Tibial nerve (tissue), 4 donors: ENCODE data around the gene NRG4.
"Not testable (repeated sequence)": the region's sequence is repeated elsewhere in the genome, so short reads cannot be mapped to it uniquely, and the experiment has no call there.

ENCODE experiments used
- EP300 ChIP-seq, 2 donors: sonication (generic); formaldehyde crosslinking; IDR thresholded peaks; one replicate each; pipeline ENCODE4 v1.6.1; 2017; ENCODE audit warnings: antibody characterized with exemption in 2 of 2, mild to moderate bottlenecking in 1 of 2
- POLR2A ChIP-seq, 2 donors: fragments of 450-650 bp; IDR thresholded peaks; one replicate each; pipeline ENCODE4 v1.6.1; 2017; ENCODE audit warnings: antibody characterized with exemption in 2 of 2, mild to moderate bottlenecking in 2 of 2, moderate library complexity in 2 of 2
- TF ChIP-seq, protein P1 (sequence below), 5 experiments: fragments of 200-600 bp in 3 of 5; fragments of 450-650 bp in 2 of 5; sonication (generic) in 3 of 5; IDR thresholded peaks; one replicate each; pipeline ENCODE4 v1.5.1; 2016 to 2019; ENCODE audit warnings: antibody characterized with exemption in 5 of 5, mild to moderate bottlenecking in 3 of 5, moderate library complexity in 2 of 5

- TF ChIP-seq, protein P1, sequence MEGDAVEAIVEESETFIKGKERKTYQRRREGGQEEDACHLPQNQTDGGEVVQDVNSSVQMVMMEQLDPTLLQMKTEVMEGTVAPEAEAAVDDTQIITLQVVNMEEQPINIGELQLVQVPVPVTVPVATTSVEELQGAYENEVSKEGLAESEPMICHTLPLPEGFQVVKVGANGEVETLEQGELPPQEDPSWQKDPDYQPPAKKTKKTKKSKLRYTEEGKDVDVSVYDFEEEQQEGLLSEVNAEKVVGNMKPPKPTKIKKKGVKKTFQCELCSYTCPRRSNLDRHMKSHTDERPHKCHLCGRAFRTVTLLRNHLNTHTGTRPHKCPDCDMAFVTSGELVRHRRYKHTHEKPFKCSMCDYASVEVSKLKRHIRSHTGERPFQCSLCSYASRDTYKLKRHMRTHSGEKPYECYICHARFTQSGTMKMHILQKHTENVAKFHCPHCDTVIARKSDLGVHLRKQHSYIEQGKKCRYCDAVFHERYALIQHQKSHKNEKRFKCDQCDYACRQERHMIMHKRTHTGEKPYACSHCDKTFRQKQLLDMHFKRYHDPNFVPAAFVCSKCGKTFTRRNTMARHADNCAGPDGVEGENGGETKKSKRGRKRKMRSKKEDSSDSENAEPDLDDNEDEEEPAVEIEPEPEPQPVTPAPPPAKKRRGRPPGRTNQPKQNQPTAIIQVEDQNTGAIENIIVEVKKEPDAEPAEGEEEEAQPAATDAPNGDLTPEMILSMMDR (IDR thresholded peaks at IDR 0.05), result not testable (repeated sequence)
- TF ChIP-seq POLR2A, EP300 (IDR thresholded peaks at IDR 0.05): not testable (repeated sequence)
These were observed 1.2 kb upstream of the NRG4 start for GRCh38 chr15:76013470-76013869.
